NCI-H526 treated with DMSO at 0.1 percent for 48 hours (cell line): ENCODE measurements around the gene GREM1.

Source experiments
- DNase-seq: peaks from one replicate; lab custom pipeline; 2025; lab: John Stamatoyannopoulos, UW

The GREM1 gene

GRCh38 chr15:32694222-32694983, 23.4 kb upstream of the GREM1 start:
- no peak for DNase-seq

- DNase-seq, result no peak
Observed at GRCh38 chr15:32698773-32699390, 18.9 kb upstream of the GREM1 start.

- DNase-seq, result no peak
Observed at GRCh38 chr15:32700501-32701150, 17.2 kb upstream of the GREM1 start.

- DNase-seq, result no peak
Observed at GRCh38 chr15:32701863-32702262, 15.9 kb upstream of the GREM1 start.

GRCh38 chr15:32704395-32704981, 13.3 kb upstream of the GREM1 start:
- DNase-seq, result no peak

GRCh38 chr15:32705446-32705845, 12.4 kb upstream of the GREM1 start:
- DNase-seq, result no peak

GRCh38 chr15:32706704-32707103, 11.1 kb upstream of the GREM1 start:
- DNase-seq, result no peak

GRCh38 chr15:32707436-32707835, 10.4 kb upstream of the GREM1 start:
- no peak for DNase-seq

GRCh38 chr15:32709295-32710033, 8.3 kb upstream of the GREM1 start:
- no peak for DNase-seq

GRCh38 chr15:32715276-32715675, 2.5 kb upstream of the GREM1 start:
- DNase-seq, result no peak

- DNase-seq, result no peak
Observed at GRCh38 chr15:32716216-32716914, 1.4 kb upstream of the GREM1 start.

GRCh38 chr15:32716915-32717425, 834 bp upstream of the GREM1 start:
- no peak for DNase-seq

- peak; percentile 38 for DNase-seq
Observed at GRCh38 chr15:32718227-32718820, 520 bp downstream of the GREM1 start.

GRCh38 chr15:32718821-32719716, 1.3 kb downstream of the GREM1 start:
- DNase-seq, result no peak

GRCh38 chr15:32721596-32721995, 3.8 kb downstream of the GREM1 start:
- DNase-seq, result no peak

- DNase-seq, result no peak
Observed at GRCh38 chr15:32722136-32722535, 4.3 kb downstream of the GREM1 start.

GRCh38 chr15:32723171-32723948, 5.6 kb downstream of the GREM1 start:
- no peak for DNase-seq

GRCh38 chr15:32729700-32730395, 12.0 kb downstream of the GREM1 start:
- DNase-seq, result no peak
